ENCODE data around the gene LRP5. TPM values are rescaled to one million over a fixed set of nuclear protein-coding genes. Genes with fewer than 3 reads are reported as not detected.

Gene LRP5
- total RNA-seq, 4 donors from 2014 or later = 22.3 to 43.2 (median 33.8) TPM

GRCh38 chr11:68412593-68413475 lies 100.4 kb downstream of the LRP5 start:
- Histone ChIP-seq H3K27me3 (no peaks in the 10 kb centered on the region), H3K36me3 (peaks cover 2 to 82% (median 10%) of the 10 kb centered on the region in 3 donors), H3K4me3 (no peak overlapping the region), H3K9me3 (no peaks in the 10 kb centered on the region), H3K4me1 (no peaks in the 10 kb centered on the region), H3K27ac (no peak overlapping the region)
- WGBS, 2 donors = 89 to 91% methylated on average over 23 to 24 of the region's 24 CpGs
- TF ChIP-seq EP300 (IDR thresholded peaks at IDR 0.05) (no peak), POLR2A (IDR thresholded peaks at IDR 0.05) (no peak)
- DNase-seq (ENCODE audit: low spot score in 2 of 2) = no peak

- Histone ChIP-seq H3K27me3 (no peaks in the 10 kb centered on the region), H3K27ac (no peak overlapping the region), H3K4me1 (no peaks in the 10 kb centered on the region), H3K4me3 (no peak overlapping the region), H3K36me3 (peaks cover 2 to 81% (median 10%) of the 10 kb centered on the region in 3 donors), H3K9me3 (no peaks in the 10 kb centered on the region)
- DNase-seq (ENCODE audit: low spot score in 2 of 2) = no peak
- TF ChIP-seq, protein P1, sequence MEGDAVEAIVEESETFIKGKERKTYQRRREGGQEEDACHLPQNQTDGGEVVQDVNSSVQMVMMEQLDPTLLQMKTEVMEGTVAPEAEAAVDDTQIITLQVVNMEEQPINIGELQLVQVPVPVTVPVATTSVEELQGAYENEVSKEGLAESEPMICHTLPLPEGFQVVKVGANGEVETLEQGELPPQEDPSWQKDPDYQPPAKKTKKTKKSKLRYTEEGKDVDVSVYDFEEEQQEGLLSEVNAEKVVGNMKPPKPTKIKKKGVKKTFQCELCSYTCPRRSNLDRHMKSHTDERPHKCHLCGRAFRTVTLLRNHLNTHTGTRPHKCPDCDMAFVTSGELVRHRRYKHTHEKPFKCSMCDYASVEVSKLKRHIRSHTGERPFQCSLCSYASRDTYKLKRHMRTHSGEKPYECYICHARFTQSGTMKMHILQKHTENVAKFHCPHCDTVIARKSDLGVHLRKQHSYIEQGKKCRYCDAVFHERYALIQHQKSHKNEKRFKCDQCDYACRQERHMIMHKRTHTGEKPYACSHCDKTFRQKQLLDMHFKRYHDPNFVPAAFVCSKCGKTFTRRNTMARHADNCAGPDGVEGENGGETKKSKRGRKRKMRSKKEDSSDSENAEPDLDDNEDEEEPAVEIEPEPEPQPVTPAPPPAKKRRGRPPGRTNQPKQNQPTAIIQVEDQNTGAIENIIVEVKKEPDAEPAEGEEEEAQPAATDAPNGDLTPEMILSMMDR (IDR thresholded peaks at IDR 0.05) = no peak
- TF ChIP-seq EP300 (IDR thresholded peaks at IDR 0.05) (no peak), POLR2A (IDR thresholded peaks at IDR 0.05) (no peak)
- WGBS, 2 donors = 90 to 93% methylated on average over 19 to 27 of the region's 27 CpGs
These were observed 101.2 kb downstream of the LRP5 start for GRCh38 chr11:68413591-68413999.

GRCh38 chr11:68414496-68415221 lies 102.3 kb downstream of the LRP5 start:
- Histone ChIP-seq H3K36me3 (peaks cover 2 to 90% (median 10%) of the 10 kb centered on the region in 3 donors), H3K27ac (no peak overlapping the region), H3K27me3 (no peaks in the 10 kb centered on the region), H3K4me3 (no peak overlapping the region), H3K9me3 (no peaks in the 10 kb centered on the region), H3K4me1 (no peaks in the 10 kb centered on the region)
- TF ChIP-seq, protein P1 (IDR thresholded peaks at IDR 0.05) = no peak
- no peak for DNase-seq (ENCODE audit: low spot score in 2 of 2)
- 83 to 91% methylated on average over 15 to 19 of the region's 19 CpGs for WGBS, 2 donors

GRCh38 chr11:68416070-68416578 lies 103.7 kb downstream of the LRP5 start:
- TF ChIP-seq EP300 (IDR thresholded peaks at IDR 0.05) (no peak), POLR2A (IDR thresholded peaks at IDR 0.05) (no peak)
- TF ChIP-seq, protein P1 (IDR thresholded peaks at IDR 0.05) = no peak
- WGBS, 2 donors = 95% methylated on average over 22 of the region's 22 CpGs
- Histone ChIP-seq H3K27ac (no peak overlapping the region), H3K4me1 (no peaks in the 10 kb centered on the region), H3K9me3 (no peaks in the 10 kb centered on the region), H3K4me3 (no peak overlapping the region), H3K27me3 (no peaks in the 10 kb centered on the region), H3K36me3 (peaks cover 2 to 88% (median 6%) of the 10 kb centered on the region in 3 donors)
- DNase-seq (ENCODE audit: low spot score in 2 of 2) = no peak

DNA sequence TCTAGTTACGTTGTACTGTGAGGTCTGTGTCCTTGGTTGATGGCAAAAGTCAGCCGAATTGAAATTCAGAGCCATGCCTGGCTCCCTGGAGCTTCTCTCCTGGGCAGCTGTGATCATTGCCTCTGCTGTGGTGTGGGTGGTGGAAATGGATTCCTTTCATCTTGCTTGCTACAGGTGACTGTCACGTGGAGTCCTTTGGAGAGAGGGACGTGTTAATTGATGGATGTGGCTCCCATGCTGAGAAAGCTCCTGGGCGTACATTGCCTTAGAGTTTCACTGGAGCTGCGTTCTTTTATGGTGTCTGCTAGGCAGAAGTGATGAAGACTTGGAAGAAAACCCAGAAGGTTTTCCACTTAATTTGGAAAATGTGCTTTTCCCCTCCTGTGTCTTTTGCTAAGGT lies 106.3 kb downstream of the LRP5 start:
- H3K27ac ChIP-seq = no peak overlapping the region
- no peak for DNase-seq (ENCODE audit: low spot score in 2 of 2)
- no peaks in the 10 kb centered on the region for H3K4me1 ChIP-seq
- 74% methylated on average over 6 of the region's 6 CpGs for WGBS, 2 donors
- H3K9me3 ChIP-seq = no peaks in the 10 kb centered on the region
- TF ChIP-seq EP300 (IDR thresholded peaks at IDR 0.05) (no peak), POLR2A (IDR thresholded peaks at IDR 0.05) (no peak)
- TF ChIP-seq, protein P1 (IDR thresholded peaks at IDR 0.05) = no peak
- H3K27me3 ChIP-seq = no peaks in the 10 kb centered on the region
- peaks cover 0 to 71% (median 4%) of the 10 kb centered on the region in 3 donors for H3K36me3 ChIP-seq
- H3K4me3 ChIP-seq = no peak overlapping the region
